SK-N-MC (cell line): ENCODE measurements around the gene ATG10.

ENCODE experiments used
- DNase-seq: peaks from one replicate; pipeline ENCODE4 v3.0.0-alpha.2; 2011; ENCODE audit warnings: low read depth, low spot score
- H3K27ac ChIP-seq: fragments of 200-600 bp; sonication (generic); 2 replicates; pipeline ENCODE4 v1.5.1; 2016; ENCODE audit warnings: mixed run types
- H3K36me3 ChIP-seq: fragments of 200-600 bp; sonication (generic); 2 replicates; pipeline ENCODE4 v1.6.1; 2017; ENCODE audit warnings: antibody characterized with exemption, low read length, mixed read lengths; ENCODE audit not compliant: insufficient read depth
- H3K4me3 ChIP-seq: fragments of 200-600 bp; sonication (generic); 2 replicates; pipeline ENCODE4 v1.5.1; 2016
- H3K9ac ChIP-seq: fragments of 200-600 bp; sonication (generic); 2 replicates; pipeline ENCODE4 v1.8.0; 2017; ENCODE audit warnings: mixed run types, mixed read lengths; ENCODE audit not compliant: insufficient read length
- H3K9me3 ChIP-seq: fragments of 200-600 bp; sonication (generic); 2 replicates; pipeline ENCODE4 v1.6.1; 2017; ENCODE audit warnings: low read depth, mild to moderate bottlenecking, antibody characterized with exemption, low read length, moderate library complexity, mixed read lengths
- EZH2 ChIP-seq: fragments of 200-600 bp; sonication (generic); IDR thresholded peaks from one replicate; pipeline ENCODE4 v1.6.1; 2017; ENCODE audit warnings: antibody characterized with exemption
- FOXP2 ChIP-seq: optimal IDR thresholded peaks from 2 replicates; pipeline ENCODE3; 2011; ENCODE audit warnings: mild to moderate bottlenecking, moderate library complexity; ENCODE audit not compliant: insufficient read depth; ENCODE audit errors: extremely low read length, control extremely low read depth
- POLR2AphosphoS5 ChIP-seq: IDR thresholded peaks from 2 replicates; pipeline ENCODE4 v1.6.1; 2012; ENCODE audit warnings: mild to moderate bottlenecking, low read depth, low read length, borderline replicate concordance

ATG10 gene

GRCh38 chr5:82295959-82296531, 324.2 kb downstream of the ATG10 start:
- Histone ChIP-seq H3K27ac (no peak overlapping the region), H3K4me3 (no peak overlapping the region), H3K9me3 (no peaks in the 10 kb centered on the region), H3K36me3 (no peaks in the 10 kb centered on the region), H3K9ac (no peak overlapping the region)
- no peak for DNase-seq
- TF ChIP-seq EZH2 (no peak), FOXP2 (no peak), POLR2AphosphoS5 (no peak)

- TF ChIP-seq POLR2AphosphoS5 = no peak
- no peak for TF ChIP-seq EZH2
- TF ChIP-seq FOXP2 = no peak
- no peak overlapping the region for H3K9ac ChIP-seq
- DNase-seq = no peak
Measured at GRCh38 chr5:82296929-82297328, 325.1 kb downstream of the ATG10 start.

GRCh38 chr5:82297711-82298110, 325.9 kb downstream of the ATG10 start:
- Histone ChIP-seq H3K9me3 (no peaks in the 10 kb centered on the region), H3K27ac (no peak overlapping the region), H3K36me3 (no peaks in the 10 kb centered on the region), H3K9ac (no peak overlapping the region), H3K4me3 (no peak overlapping the region)
- DNase-seq = no peak
- TF ChIP-seq EZH2 = no peak
- TF ChIP-seq POLR2AphosphoS5 = no peak
- no peak for TF ChIP-seq FOXP2

More at GRCh38 chr5:82296929-82297328, 325.1 kb downstream of the ATG10 start:
- Histone ChIP-seq H3K36me3 (no peaks in the 10 kb centered on the region), H3K4me3 (no peak overlapping the region), H3K27ac (no peak overlapping the region), H3K9me3 (no peaks in the 10 kb centered on the region)

- H3K36me3 ChIP-seq = no peaks in the 10 kb centered on the region
- DNase-seq = no peak
- H3K9me3 ChIP-seq = no peaks in the 10 kb centered on the region
- no peak overlapping the region for H3K9ac ChIP-seq
- no peak overlapping the region for H3K27ac ChIP-seq
- no peak overlapping the region for H3K4me3 ChIP-seq
- no peak for TF ChIP-seq FOXP2
- no peak for TF ChIP-seq POLR2AphosphoS5
- no peak for TF ChIP-seq EZH2
Measured at GRCh38 chr5:82298668-82299067, 326.8 kb downstream of the ATG10 start.

GRCh38 chr5:82301190-82301589, 329.4 kb downstream of the ATG10 start:
- no peaks in the 10 kb centered on the region for H3K36me3 ChIP-seq
- no peaks in the 10 kb centered on the region for H3K9me3 ChIP-seq
- H3K4me3 ChIP-seq = no peak overlapping the region
- no peak overlapping the region for H3K27ac ChIP-seq
- TF ChIP-seq FOXP2 (no peak), EZH2 (no peak)
- no peak overlapping the region for H3K9ac ChIP-seq
- no peak for DNase-seq
